SU-DHL-6 (cell line): ENCODE results near the gene CHMP1B.

Source experiments
- CTCF ChIP-seq: fragments of 200-600 bp; sonication (generic); IDR thresholded peaks from one replicate; pipeline ENCODE4 v1.5.1; 2017; ENCODE audit warnings: antibody characterized with exemption, mild to moderate bottlenecking, low read length, moderate library complexity; ENCODE audit not compliant: insufficient read depth, poor library complexity, severe bottlenecking
- EZH2phosphoT487 ChIP-seq: fragments of 200-600 bp; sonication (generic), shearing (Covaris generic); conservative IDR thresholded peaks from 2 replicates; pipeline ENCODE4 v1.6.1; 2018; ENCODE audit warnings: mild to moderate bottlenecking, antibody characterized with exemption, low read length, moderate library complexity, mixed read lengths

- no peak for TF ChIP-seq CTCF
- TF ChIP-seq EZH2phosphoT487: no peak
Observed at GRCh38 chr18:11862468-11863137, 11.4 kb downstream of the CHMP1B start.
